Measurements from ENCODE around the gene HNRNPAB.

The HNRNPAB gene

DNA sequence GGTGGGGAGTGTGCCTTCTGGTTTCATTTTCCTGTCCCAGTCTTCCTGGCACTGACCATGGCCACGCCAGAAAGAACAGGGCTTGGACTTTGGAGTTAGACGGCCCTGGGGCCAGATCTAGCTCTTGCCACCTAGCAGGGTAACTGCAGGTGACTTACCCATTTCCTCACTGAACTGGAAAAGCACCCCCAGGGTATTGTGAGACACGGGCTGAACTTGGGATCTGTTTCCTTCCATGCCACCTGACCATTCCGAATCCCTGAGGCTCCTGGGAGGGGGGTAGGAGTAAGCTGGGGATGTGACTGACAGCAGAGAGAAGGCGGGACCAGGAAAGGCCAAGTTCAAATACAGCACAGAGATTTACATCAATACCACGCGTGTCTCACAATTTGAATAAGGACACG lies 9.4 kb downstream of the HNRNPAB start:
- no peak for ATAC-seq

DNA sequence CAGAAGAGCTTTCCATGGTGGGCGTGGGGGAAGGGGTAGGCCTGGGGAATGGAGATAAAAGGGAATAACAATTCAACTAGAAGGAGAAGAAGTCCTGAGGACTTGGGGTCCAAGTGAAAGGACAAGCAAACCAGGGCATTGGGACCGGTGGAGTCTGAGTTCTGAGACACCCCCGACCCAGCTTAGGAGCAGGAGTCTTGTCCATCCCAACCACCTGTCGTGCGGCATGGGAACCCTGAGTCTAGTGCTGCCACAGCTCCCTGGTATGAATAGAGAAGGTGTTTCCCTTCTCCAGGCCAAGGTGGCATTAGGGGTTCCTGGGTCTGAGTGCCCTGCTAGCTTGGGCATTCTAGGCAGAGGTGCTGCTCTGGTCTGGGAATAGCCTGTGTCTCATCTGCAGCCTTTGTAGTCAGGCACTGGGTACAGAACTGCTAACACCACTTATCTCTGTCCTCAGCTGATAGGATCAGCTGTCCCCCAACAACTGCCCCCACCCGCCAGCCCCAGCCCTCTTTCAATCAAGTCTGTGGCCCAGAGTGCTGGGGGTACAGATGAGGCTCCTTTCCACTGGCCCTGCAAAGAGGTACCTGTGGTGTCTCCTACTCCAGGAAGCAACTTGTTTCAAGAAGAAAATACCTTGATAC lies 9.9 kb downstream of the HNRNPAB start:
- peak; percentile 2; the same call in 1 of the 3 replicates for ATAC-seq
- TF ChIP-seq, protein P1, sequence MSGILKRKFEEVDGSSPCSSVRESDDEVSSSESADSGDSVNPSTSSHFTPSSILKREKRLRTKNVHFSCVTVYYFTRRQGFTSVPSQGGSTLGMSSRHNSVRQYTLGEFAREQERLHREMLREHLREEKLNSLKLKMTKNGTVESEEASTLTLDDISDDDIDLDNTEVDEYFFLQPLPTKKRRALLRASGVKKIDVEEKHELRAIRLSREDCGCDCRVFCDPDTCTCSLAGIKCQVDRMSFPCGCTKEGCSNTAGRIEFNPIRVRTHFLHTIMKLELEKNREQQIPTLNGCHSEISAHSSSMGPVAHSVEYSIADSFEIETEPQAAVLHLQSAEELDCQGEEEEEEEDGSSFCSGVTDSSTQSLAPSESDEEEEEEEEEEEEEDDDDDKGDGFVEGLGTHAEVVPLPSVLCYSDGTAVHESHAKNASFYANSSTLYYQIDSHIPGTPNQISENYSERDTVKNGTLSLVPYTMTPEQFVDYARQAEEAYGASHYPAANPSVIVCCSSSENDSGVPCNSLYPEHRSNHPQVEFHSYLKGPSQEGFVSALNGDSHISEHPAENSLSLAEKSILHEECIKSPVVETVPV (CRISPR knock-in tag; IDR thresholded peaks at IDR 0.05): no peak
- TF ChIP-seq ESRRG (CRISPR knock-in tag; IDR thresholded peaks at IDR 0.05): no peak
- no peak for TF ChIP-seq PPARA (CRISPR knock-in tag; IDR thresholded peaks at IDR 0.05; ENCODE audit: borderline replicate concordance)
- TF ChIP-seq, protein P2, sequence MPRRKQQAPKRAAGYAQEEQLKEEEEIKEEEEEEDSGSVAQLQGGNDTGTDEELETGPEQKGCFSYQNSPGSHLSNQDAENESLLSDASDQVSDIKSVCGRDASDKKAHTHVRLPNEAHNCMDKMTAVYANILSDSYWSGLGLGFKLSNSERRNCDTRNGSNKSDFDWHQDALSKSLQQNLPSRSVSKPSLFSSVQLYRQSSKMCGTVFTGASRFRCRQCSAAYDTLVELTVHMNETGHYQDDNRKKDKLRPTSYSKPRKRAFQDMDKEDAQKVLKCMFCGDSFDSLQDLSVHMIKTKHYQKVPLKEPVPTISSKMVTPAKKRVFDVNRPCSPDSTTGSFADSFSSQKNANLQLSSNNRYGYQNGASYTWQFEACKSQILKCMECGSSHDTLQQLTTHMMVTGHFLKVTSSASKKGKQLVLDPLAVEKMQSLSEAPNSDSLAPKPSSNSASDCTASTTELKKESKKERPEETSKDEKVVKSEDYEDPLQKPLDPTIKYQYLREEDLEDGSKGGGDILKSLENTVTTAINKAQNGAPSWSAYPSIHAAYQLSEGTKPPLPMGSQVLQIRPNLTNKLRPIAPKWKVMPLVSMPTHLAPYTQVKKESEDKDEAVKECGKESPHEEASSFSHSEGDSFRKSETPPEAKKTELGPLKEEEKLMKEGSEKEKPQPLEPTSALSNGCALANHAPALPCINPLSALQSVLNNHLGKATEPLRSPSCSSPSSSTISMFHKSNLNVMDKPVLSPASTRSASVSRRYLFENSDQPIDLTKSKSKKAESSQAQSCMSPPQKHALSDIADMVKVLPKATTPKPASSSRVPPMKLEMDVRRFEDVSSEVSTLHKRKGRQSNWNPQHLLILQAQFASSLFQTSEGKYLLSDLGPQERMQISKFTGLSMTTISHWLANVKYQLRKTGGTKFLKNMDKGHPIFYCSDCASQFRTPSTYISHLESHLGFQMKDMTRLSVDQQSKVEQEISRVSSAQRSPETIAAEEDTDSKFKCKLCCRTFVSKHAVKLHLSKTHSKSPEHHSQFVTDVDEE (CRISPR knock-in tag; IDR thresholded peaks at IDR 0.05): no peak
- TF ChIP-seq ZNF8 (CRISPR knock-in tag; IDR thresholded peaks at IDR 0.05): no peak
- no peak for TF ChIP-seq ARNTL (CRISPR knock-in tag; IDR thresholded peaks at IDR 0.05; ENCODE audit: borderline replicate concordance, low read depth)
- no peak for TF ChIP-seq TCF4 (CRISPR knock-in tag; IDR thresholded peaks at IDR 0.05; ENCODE audit: borderline replicate concordance)
- TF ChIP-seq, protein P3, sequence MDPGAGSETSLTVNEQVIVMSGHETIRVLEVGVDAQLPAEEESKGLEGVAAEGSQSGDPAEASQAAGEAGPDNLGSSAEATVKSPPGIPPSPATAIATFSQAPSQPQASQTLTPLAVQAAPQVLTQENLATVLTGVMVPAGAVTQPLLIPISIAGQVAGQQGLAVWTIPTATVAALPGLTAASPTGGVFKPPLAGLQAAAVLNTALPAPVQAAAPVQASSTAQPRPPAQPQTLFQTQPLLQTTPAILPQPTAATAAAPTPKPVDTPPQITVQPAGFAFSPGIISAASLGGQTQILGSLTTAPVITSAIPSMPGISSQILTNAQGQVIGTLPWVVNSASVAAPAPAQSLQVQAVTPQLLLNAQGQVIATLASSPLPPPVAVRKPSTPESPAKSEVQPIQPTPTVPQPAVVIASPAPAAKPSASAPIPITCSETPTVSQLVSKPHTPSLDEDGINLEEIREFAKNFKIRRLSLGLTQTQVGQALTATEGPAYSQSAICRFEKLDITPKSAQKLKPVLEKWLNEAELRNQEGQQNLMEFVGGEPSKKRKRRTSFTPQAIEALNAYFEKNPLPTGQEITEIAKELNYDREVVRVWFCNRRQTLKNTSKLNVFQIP (CRISPR knock-in tag; IDR thresholded peaks at IDR 0.05; ENCODE audit: borderline replicate concordance, low read depth): no peak
- TF ChIP-seq SNAI2 (CRISPR knock-in tag; IDR thresholded peaks at IDR 0.05): no peak

More for the DNA sequence above, 9.4 kb downstream of the HNRNPAB start:
- TF ChIP-seq, protein P1 (CRISPR knock-in tag; IDR thresholded peaks at IDR 0.05): no peak
- TF ChIP-seq ZNF565 (CRISPR knock-in tag; conservative IDR thresholded peaks at IDR 0.05; ENCODE audit: low read depth) (no peak), GLIS3 (CRISPR knock-in tag; IDR thresholded peaks at IDR 0.05) (no peak), TCF4 (CRISPR knock-in tag; IDR thresholded peaks at IDR 0.05; ENCODE audit: borderline replicate concordance) (no peak), PPARA (CRISPR knock-in tag; IDR thresholded peaks at IDR 0.05; ENCODE audit: borderline replicate concordance) (no peak), ZFP3 (CRISPR knock-in tag; IDR thresholded peaks at IDR 0.05) (no peak), ISL1 (CRISPR knock-in tag; IDR thresholded peaks at IDR 0.05) (no peak), BACH2 (CRISPR knock-in tag; IDR thresholded peaks at IDR 0.05; ENCODE audit: borderline replicate concordance) (no peak), OSR1 (CRISPR knock-in tag; IDR thresholded peaks at IDR 0.05) (no peak), ZNF8 (CRISPR knock-in tag; IDR thresholded peaks at IDR 0.05) (no peak), TOX (CRISPR knock-in tag; IDR thresholded peaks at IDR 0.05; ENCODE audit: borderline replicate concordance) (no peak), ZC3H10 (CRISPR knock-in tag; IDR thresholded peaks at IDR 0.05) (no peak), SNAI2 (CRISPR knock-in tag; IDR thresholded peaks at IDR 0.05) (no peak), RARB (CRISPR knock-in tag; IDR thresholded peaks at IDR 0.05) (no peak)
- TF ChIP-seq, protein P3 (CRISPR knock-in tag; IDR thresholded peaks at IDR 0.05; ENCODE audit: borderline replicate concordance, low read depth): no peak
- TF ChIP-seq, protein P2 (CRISPR knock-in tag; IDR thresholded peaks at IDR 0.05): no peak
- TF ChIP-seq, protein P4, sequence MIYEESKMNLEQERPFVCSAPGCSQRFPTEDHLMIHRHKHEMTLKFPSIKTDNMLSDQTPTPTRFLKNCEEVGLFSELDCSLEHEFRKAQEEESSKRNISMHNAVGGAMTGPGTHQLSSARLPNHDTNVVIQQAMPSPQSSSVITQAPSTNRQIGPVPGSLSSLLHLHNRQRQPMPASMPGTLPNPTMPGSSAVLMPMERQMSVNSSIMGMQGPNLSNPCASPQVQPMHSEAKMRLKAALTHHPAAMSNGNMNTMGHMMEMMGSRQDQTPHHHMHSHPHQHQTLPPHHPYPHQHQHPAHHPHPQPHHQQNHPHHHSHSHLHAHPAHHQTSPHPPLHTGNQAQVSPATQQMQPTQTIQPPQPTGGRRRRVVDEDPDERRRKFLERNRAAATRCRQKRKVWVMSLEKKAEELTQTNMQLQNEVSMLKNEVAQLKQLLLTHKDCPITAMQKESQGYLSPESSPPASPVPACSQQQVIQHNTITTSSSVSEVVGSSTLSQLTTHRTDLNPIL (CRISPR knock-in tag; IDR thresholded peaks at IDR 0.05; ENCODE audit: low read depth): no peak
